Endothelial cell of umbilical vein (primary cell): ENCODE measurements around the gene PRCC.

Experiments used
- EZH2 ChIP-seq: IDR thresholded peaks from 2 replicates; pipeline ENCODE4 v1.6.1; 2012; ENCODE audit warnings: borderline replicate concordance, low read depth, mild to moderate bottlenecking, moderate library complexity, low read length, inconsistent platforms; ENCODE audit not compliant: severe bottlenecking
- FOS ChIP-seq: IDR thresholded peaks from 2 replicates; pipeline ENCODE4 v1.6.1; 2011; ENCODE audit warnings: mild to moderate bottlenecking, low read length, moderate library complexity, borderline replicate concordance; ENCODE audit not compliant: insufficient read depth
- JUN ChIP-seq: IDR thresholded peaks from 2 replicates; pipeline ENCODE4 v1.6.1; 2011; ENCODE audit warnings: borderline replicate concordance, low read depth; ENCODE audit not compliant: insufficient read length, insufficient read depth
- MYC ChIP-seq: IDR thresholded peaks from one replicate; pipeline ENCODE4 v1.6.1; 2011; ENCODE audit warnings: mild to moderate bottlenecking, low read depth, low read length
- POLR2A ChIP-seq: IDR thresholded peaks from 2 replicates; pipeline ENCODE4 v1.6.1; 2012; ENCODE audit warnings: low read depth, mild to moderate bottlenecking, control low read depth, low read length
- POLR2AphosphoS5 ChIP-seq: IDR thresholded peaks from 2 replicates; pipeline ENCODE4 v1.6.1; 2012; ENCODE audit warnings: low read depth, mild to moderate bottlenecking, control low read depth, low read length, moderate library complexity; ENCODE audit not compliant: insufficient read depth
- TF ChIP-seq, protein P1 (sequence below), 2 donors: IDR thresholded peaks; 1 replicate in 1 of 2; 2 replicates in 1 of 2; pipeline ENCODE4 v1.5.1; 2011; ENCODE audit warnings: low read length in 2 of 2, mild to moderate bottlenecking in 2 of 2, moderate library complexity in 2 of 2, control low read depth in 1 of 2, inconsistent platforms in 1 of 2, low read depth in 1 of 2; ENCODE audit not compliant: insufficient read depth in 1 of 2; ENCODE audit errors: extremely low read depth in 1 of 2
- TF ChIP-seq, protein P2 (sequence below): IDR thresholded peaks from 2 replicates; pipeline ENCODE4 v1.6.1; 2011; ENCODE audit not compliant: insufficient read depth, insufficient read length

DNA sequence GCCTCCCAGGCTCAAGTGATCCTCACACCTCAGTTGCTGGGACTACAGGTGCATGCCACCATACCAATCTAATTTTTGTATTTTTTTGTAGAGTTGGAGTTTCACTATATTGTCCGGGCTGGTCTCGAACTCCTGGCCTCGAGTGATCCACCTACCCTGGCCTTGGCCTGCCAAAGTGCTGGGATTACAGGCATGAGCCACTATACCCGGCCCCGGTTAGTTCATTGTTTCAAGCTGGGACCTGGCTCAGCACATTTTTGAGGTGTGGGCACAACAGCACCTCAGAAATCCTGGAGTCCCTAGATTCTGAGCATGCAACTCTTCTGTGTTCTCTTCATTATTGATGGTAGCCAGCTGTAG is 28.0 kb downstream of the PRCC start:
- TF ChIP-seq POLR2A (no peak), JUN (no peak), EZH2 (no peak), POLR2AphosphoS5 (no peak), MYC (no peak), FOS (no peak)
- TF ChIP-seq, protein P1, sequence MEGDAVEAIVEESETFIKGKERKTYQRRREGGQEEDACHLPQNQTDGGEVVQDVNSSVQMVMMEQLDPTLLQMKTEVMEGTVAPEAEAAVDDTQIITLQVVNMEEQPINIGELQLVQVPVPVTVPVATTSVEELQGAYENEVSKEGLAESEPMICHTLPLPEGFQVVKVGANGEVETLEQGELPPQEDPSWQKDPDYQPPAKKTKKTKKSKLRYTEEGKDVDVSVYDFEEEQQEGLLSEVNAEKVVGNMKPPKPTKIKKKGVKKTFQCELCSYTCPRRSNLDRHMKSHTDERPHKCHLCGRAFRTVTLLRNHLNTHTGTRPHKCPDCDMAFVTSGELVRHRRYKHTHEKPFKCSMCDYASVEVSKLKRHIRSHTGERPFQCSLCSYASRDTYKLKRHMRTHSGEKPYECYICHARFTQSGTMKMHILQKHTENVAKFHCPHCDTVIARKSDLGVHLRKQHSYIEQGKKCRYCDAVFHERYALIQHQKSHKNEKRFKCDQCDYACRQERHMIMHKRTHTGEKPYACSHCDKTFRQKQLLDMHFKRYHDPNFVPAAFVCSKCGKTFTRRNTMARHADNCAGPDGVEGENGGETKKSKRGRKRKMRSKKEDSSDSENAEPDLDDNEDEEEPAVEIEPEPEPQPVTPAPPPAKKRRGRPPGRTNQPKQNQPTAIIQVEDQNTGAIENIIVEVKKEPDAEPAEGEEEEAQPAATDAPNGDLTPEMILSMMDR (IDR thresholded peaks at IDR 0.05; ENCODE audit: extremely low read depth in 1 of 2, insufficient read depth in 1 of 2, low read depth in 1 of 2, low read length in 2 of 2), result no peak
- TF ChIP-seq, protein P2, sequence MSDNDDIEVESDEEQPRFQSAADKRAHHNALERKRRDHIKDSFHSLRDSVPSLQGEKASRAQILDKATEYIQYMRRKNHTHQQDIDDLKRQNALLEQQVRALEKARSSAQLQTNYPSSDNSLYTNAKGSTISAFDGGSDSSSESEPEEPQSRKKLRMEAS, result no peak
